ENCODE measurements around the gene CABP4.
A peak's percentile ranks its signal among the peaks of the same experiment; 100 is the strongest.

Gene CABP4

DNA sequence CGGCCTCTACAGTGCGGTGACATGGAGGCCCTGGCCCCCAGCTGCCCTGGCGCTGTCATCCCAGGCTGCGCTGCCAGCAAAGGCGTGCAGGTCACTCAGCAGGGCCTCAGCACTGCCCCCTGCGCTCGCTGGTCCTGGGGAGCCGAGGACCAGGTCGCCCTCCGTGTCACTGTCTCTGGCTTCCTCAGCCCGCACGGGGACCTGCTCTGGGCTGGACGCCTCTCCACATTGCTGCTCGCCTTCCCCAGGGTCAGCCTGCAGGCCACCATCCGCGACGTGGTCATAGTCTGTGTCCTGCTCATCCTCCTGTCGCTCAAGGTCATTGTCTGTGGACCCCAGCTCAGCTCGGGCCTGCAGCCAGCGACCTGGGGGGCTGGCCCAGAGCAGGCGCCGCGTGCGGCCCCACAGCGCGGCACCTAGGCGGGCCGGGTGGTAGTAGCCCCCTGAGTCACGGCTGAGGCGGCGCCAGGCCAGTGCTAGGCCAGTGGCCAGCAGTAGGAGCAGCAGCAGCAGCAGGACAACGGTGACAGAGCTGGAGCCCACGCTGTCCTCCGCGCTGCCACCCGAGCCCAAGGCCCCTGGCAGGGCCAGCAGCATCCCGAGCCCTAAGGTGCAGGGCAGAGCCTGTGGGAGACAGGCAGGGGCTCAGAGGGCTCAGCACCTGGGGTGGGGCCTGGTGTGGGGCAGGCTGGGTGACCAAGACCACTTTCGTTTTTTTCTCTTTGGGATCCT is 19.3 kb upstream of the CABP4 start:
- no peak for DNase-seq (ENCODE audit: low spot score)

DNA sequence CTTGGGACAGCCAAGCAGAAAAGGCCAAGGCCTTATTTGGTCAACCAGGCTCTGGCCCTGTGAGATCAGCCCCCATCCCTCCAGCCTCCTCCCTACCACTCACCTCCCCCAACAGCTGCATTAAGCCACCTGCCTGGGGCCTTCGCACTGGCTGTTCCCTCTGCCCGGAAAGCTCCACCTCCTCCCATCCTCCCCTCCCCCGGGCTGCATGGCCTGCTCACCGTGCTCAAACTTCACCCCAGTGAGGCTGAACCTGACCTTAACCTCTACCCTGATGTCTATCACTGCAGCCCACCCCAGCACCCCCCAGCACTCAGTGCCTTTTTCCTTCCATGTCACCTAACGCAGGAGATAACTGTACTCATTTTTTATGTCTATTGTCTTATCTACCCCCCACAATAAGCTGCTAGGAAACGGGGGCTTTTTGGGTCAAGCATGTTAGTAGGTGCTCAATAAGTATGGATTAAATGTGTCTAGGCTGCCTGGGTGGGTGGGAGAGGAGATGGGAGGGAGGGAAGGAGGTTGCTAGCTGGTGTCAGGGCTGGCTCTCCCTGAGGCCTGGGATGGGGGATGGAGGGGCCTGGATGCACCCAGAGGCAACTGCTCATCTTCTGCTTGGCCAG is 18.6 kb upstream of the CABP4 start:
- DNase-seq (ENCODE audit: low spot score) = peak; percentile 89

DNA sequence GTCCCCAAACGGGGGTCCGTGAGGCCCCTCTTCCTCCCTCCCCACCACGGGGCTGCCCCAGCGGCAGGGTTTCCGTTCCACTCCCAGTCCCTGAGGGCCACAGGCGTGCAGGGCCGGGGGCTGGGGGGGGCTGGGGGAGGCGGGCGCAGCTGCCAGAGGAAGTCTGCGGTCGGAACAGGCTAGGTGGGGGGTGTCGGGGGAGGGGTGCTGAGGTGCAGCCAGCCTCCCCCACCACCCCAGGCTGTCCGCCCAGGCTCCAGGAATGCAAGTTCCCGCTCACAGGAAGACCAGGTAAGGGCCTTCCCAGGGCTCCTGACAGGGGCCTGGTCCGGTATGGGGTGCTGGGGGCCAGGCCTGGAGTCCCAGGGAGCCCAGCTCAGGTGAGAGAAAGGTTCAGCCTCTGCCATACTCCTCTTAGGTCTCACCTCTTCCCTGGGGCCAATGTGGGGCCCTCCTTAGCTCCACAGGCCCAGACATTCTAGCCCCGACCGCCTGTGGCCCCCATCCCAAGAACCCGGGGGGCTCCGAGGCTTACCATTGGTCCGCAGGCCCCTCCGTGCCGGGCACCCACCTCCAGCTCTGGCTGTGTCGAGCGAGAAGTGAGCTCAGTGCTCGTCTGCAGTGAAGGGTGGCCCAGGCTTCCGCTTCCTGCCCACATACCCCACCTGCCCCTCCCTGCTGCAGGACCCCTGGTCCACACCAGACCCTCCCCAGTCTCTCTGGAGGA is 17.9 kb upstream of the CABP4 start, which contains the start of gene PTPRCAP:
Gene PTPRCAP (minus strand): TSS at position 601 of the 727 bp plus-strand sequence. CDS start 63 bp downstream, at position 538.
- DNase-seq (ENCODE audit: low spot score) = no peak

DNA sequence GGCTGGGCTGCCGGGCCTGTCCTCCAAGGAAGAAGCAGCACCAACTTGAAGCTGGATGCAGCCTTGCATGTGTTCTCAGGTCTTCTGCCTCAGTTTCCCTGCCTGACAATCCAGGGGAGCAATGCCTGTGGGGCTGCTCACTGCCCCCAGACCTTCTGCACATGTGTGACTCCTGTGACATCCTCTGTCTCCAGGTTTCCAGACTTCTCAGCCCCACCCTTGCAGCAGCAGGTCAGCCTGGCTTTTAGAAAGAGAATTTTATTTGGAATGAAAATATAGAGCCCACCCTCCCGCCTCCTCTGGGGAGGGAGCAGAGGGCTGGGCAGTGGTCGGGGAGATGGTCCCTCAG is 17.4 kb upstream of the CABP4 start:
- DNase-seq (ENCODE audit: low spot score) = no peak

DNA sequence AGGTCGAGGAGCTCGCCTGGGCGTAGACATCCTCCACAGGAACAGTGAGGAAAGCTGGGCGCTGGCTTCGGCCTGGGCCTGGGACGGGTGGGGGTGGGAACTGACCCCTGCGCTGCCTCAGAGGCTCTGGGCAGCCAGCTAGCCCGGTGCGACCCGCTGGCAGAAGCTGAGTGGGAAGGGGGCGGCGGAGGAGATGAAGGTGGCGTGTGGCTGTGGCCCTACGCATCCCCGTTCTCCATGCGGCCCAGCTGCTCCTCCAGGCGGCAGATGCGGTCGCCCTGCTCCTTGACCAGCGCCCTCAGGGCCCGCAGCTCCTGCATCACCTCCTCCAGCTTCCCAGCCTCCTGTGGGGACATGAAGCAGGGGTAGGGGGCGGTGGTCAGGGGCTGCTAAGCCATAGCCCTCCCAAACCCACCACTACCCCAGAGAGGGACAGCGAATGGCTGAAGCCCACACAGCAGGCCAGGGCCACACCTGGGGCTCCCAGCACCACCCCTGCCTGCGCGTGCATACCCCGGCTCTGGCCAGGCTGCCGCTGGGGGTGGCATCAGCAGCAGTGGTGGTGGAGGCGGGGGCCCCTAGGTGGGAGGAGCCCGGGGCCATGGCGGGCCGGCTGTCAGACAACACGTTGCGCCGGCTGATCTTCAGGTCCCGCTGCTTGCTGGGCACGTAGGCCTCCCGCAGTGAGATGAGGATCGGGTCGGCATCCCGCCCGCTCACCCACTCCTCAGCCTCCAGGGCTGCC is 16.8 kb upstream of the CABP4 start:
- no peak for DNase-seq (ENCODE audit: low spot score)

DNA sequence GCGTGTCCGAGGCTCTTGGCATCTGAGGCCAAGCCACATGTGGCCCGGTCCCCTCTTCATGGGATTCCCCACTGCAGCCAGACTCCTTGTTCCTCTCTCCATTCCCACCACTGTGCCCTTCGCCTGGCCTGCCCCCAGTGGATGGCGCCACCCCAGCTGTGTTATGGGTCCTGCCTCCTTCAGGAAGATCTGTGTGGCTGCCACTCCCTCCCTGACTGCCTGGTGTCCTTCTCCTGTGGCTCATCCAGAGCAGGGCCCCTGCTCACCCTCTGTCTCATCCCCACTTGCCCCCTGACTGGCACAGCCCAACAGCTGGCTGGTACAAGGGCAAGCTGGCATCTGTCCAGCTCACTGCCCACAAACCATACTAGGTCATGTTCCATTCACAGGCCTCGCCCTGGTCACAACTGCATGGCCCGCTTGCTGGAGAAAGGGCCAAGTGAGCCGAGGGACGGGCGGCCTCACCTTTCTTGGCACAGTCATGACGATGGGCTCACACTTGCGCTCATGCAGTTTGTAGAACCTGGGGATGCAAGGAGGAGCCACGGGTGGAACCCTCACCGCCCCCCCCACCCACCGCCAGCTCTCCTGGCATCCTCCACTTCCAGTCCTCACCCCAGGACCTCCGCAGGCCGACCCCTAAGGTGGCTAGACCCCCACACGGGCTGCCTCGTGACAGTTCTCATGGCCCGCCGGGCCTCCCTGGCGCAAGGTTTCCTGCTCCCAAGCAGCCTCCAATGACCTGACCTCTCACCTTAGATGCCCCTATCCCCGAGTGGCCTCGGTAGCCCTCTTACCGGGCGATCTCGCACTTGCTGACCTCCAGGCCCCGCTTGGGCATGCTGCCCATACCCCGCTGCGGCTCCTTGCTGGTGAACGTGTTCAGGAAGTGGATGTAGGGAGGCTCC is 15.6 kb upstream of the CABP4 start:
- peak; percentile 92 for DNase-seq (ENCODE audit: low spot score)

DNA sequence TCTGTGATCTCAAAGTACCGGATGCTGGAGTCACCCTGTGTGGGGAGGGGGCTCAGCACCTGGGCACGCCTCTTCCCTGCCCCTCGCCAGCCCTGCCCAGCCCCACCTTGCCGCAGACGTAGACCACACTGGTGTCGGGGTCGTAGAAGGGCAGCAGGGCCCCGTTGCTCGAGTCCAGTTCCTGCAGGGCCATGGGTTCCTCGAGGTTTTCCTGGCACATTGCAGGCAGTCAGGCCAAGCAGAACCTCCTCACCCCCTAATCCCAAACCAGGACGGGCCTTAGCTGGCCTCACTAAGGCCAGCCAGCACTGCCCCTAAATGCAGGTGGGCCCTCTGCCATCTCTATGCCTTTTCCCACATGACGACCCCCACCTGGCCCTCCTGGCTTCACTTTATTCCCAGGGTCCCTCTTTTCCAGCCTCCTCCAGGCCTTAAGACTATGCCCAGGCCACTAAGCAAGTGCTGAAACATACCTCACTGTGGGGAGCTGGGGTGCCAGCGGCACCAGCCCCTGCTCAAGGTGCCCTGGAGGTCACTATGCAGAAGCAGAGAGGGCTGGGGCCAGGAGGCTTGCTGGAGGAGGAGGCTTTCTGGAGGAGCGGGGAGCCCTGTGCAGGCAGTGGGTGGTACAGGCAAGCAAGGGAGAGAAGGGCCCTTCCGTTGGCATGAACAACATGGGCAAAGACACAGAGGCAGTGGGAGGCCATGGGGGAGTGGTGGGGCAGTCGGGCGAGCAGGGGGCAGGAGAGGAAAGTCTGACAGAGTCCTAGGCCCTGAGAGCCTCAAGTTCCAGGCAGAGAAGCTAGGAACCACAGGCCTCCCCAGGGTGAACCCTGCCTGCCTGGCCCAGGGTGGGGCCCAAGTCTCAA is 14.7 kb upstream of the CABP4 start:
- DNase-seq (ENCODE audit: low spot score) = no peak

DNA sequence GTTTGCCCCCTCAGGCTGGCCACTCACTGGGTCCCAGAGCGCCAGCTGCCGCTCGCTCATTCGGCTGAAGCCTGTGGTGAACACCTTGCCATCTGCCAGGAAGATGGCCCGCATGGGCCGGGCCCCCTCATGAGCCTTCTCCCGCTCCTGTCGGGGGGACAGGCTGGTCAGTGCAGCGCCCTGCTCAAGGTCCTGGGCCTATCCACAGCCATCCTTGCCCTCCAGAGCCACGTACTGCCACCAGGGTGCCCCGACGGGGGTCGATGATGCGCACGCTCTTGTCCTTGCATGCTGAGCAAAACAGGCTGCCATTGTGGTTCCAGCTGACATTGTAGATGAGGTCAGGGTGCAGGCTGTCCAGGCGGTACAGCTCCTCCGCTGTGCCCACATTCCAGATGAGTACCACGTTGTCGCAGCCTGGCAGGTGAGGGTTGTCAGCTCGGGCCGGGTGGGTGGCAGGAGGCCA is 14.0 kb upstream of the CABP4 start:
- no peak for DNase-seq (ENCODE audit: low spot score)

DNA sequence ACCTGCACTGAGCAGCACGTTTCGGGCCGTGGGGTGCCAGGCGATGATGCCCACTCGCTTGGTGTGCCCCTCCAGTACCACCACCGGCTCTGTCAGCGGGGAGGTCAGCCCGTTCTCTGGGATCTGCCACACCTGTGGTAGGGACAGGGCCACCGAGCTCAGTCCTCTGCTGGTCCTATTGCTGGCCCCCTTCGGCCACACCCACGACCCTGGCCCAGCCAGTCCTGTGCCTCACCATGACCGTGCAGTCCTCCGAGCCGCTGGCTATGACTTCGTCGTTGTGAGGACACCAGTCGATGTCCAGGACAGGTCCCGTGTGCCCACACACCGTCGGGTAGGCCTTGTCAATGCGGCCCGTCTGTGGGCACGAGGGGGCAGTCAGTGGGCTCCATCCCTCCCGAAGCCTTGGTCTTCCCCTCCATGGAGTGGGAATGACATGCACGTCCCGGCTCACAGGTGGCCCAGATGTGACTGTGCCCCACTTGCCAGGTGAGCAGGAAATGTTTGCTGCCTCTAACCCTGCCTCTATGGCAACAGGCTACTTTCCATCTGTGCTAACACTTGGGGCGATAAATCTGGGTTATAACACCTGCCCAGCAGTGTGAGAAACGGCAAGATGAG is 13.3 kb upstream of the CABP4 start:
- no peak for DNase-seq (ENCODE audit: low spot score)

DNA sequence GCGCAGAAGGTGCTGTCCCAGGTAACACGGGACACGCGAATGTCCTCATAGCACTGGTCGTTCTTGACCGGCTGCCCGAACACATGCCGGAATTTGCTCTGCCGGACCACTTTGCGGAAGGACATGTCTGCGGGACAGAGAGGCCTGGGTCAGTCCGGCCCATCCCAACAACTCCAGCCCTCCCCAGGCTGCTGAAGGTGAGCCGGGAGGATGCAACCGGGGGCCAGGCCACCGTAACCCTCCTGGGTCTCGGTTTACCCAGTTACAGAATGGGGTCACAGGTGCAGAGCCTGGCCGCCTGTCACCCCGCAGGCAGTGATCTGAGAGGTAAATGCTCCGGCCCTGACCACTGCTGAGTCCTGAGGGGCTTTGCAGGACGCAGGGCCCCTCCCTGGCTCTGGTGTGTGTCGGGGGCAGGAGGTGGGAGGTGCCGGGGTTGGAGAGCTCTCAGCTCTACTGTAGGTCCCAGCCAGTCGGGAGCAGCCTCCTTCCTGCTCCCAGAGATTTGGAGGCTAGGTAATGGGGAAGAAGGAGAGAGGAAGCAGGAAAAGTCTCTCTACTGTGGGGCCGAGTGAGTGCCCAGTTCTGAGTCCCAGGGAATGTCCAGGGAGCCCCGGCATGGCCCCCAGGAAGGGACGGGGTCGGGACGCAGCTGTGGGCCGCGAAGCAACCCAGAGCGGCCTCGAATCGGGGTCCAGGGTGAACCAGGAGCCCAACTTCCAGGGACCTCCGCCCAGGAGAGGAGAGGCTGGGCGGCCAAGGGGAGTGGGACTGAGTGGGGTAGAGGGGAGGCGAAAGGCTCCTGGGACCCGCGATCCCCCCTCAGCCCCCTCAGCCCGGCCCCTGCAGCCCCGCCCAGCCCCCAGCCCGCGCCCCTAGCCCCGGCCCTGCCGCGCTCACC is 12.4 kb upstream of the CABP4 start:
- no peak for DNase-seq (ENCODE audit: low spot score)

DNA sequence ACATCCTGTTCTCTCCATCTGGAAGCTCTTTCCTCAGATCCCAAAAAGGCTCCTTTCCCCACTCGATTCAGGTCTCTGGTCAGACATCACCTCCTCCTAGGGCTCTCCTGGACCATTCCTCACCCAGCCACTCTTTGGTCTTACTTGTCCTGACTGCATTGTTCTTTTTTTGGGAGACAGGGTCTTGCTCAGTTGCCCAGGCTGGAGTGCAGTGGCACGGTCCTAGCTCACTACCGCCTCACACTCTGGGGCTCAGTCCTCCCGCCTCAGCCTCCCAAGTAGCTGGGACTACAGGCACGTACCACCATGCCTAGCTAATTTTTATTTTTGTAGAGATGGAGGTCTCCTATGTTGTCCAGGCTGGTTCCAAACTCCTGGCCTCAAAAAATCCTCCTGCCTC is 9.6 kb upstream of the CABP4 start:
- no peak for DNase-seq (ENCODE audit: low spot score)

DNA sequence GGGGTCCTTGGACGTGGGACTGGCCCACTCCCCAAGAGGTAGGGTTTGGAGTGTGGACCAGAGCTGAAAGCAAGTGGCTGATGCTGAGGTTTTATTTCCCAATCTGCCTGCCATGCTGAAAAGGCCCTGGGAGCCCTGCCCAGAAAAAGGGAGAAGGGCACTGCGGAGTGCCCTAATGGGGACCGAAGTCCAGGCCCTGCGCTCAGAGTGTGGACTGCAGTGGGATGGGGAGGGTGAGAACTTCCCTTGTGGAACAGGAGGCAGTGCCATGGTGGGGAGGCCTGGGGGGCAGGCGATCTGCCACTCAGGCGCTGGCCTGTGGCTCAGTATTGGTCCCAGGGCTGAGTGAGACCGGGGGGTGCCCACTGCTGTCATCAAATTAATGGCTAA is 6.9 kb upstream of the CABP4 start:
- no peak for DNase-seq (ENCODE audit: low spot score)

DNA sequence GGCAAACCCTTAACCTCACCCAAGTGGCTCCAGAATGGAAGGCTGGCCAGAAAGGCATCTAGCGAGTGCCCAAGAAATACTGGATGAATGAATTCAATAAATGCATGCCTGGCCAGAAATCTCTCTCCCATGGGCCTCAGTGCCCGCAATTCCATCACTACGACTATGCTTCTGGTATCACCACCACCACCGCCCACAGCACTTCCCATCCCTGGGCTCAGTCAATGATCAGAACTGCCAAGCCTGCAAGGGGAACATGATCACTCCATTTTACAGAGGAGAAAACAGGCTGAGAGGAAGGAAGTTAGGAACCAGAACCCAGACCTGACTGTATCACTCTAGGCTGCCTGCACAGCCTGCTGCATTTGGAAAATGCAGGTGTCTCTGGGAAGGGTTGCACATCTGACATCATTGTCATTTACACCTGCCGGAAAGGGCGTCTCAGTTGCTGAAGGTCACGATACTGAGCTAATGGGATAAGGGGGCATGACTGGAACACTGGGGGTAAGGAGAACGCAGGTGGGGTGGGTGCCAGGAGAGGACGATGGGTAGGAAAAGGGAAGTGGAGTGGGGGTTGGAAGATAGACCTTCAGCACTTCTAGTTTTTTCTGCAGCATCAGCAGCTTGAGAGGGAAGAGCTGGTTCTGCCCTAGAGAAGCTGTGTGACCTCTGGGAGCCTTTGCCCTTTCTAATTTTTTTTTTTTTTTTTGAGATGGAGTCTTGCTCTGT is 5.9 kb upstream of the CABP4 start:
- DNase-seq (ENCODE audit: low spot score) = no peak

DNA sequence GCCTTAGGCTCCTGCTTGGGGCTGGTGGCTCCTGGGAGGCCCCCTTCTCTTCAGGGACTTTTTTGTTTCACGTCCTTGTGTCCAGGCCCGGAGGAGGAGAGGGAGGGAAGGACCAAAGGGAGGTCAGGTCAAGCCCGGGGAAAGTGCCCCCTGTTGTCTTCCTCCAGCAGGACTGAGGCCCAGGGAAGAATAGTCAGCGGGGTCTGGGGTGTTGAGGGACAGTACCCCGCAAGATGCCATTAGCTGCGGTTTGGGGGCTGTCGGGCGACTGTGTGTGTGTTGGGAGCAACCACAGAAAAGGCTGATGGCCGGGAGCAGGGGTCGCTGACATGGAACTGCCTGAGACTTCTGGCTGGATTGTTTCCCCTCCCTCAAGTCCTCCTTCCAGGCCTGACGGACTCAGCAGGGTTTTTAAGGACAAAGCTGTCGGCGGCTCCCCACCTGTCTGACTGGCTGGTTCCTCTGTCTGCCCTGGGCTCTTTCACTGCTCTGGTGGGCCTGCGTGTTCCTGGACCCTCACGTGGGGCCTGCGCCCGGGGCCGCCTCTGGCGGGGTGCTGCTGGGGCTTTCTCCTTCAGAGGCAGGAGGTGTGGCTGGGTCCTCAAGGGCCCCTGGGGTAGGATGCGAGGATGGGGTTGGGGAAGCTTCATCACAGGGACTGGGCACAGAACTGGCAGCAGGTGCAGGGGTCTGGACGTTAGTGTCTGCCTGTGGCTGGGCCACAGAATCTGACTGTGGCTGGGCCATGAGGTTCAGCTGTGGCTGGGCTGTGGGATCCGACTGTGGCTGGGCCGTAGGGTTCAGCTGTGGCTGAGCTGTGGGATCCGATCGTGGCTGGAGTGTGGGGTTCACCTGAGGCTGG is 4.1 kb upstream of the CABP4 start:
- no peak for DNase-seq (ENCODE audit: low spot score)

DNA sequence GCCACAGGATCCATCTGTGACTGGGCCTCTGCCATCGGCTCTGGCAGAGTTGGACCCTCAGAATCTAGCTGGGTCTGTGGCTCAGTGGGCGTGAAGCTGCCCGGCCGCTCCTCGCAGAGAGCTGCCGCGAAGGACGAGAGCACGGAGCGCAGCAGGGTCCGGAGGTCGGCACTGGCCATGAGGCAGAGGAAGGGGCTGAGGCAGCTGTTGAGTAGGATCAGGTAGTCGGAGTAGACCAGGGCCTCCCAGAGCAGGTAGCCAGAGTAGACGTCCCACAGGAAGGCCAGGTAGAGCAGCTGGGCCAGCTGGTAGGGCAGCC is 3.5 kb upstream of the CABP4 start:
- DNase-seq (ENCODE audit: low spot score) = no peak

DNA sequence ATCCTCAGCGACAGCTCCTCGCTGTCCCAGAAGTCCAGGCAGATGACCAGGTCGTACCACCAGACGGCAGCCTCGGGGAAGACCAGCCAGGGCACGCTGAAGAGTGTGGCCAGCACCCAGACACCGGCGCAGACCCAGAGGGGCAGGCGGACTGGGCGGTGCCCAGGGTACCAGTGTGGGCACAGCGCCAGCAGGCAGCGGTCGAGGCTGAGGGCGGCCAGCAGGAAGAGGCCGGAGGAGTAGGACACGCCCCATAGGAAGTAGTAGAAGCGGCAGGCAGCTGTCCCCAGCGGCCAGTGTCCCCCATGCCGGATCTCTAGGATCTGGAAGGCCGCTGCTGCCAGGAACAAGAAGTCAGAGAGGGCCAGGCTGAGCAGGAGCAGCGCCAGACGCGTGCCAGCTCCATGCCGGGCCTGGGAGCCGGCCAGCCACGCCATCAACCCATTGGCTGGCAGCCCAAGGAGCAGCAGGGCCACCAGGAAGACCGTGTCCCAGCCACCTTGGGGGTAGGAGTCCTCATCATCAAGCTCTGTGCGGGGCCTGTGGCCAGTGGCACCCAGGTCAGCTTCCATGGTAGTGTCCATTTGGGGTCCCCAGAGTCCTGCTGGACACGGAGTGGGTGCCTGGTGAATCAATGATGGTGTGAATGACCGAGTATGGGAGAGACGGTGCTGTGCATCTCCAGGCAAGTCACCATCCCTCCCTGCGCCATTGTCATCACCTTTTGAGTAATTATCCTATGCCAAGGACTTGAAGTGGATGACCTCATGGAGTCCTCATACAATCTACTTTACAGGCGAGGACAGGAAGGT is 2.8 kb upstream of the CABP4 start, which contains the start of gene GPR152:
Gene GPR152 (minus strand): TSS at position 589 of the 812 bp plus-strand sequence. CDS start 5 bp downstream, at position 584.
- DNase-seq (ENCODE audit: low spot score) = no peak
